Endothelial cell of umbilical vein (primary cell): ENCODE measurements around the gene TPMT. TPM values are rescaled to one million over a fixed set of nuclear protein-coding genes. Genes with fewer than 3 reads are reported as not detected.

Experiments used
- BruUV-seq: library from RNA; stranded (reverse); fragments of 400-500 nt; replicated peaks from 2 replicates; lab custom pipeline; 2021; lab: Mats Ljungman, UMichigan
- CTCF ChIA-PET: fragments of 300-600, 350-600 bp; sonication (Branson Sonifier 250); formaldehyde crosslinking; loops from one replicate; lab custom pipeline; 2021; ENCODE audit warnings: antibody characterized with exemption, inconsistent platforms; lab: Charles Lee
- POLR2A ChIA-PET: fragments of 300-600, 350-600 bp; sonication (Branson Sonifier 250); formaldehyde crosslinking; loops from one replicate; lab custom pipeline; 2021; ENCODE audit warnings: antibody characterized with exemption, inconsistent platforms; lab: Charles Lee
- DNase-seq: peaks from one replicate; pipeline ENCODE4 v3.0.0-alpha.2; 2011; ENCODE audit warnings: low read depth, low spot score
- FAIRE-seq: peaks from 2 replicates; lab custom pipeline; 2011; peaks lifted over from hg19 to GRCh38; lab: Jason Lieb, UNC
- H2AFZ ChIP-seq: 2 replicates; pipeline ENCODE4 v1.6.0; 2012; ENCODE audit warnings: low read depth, low read length, control low read depth, inconsistent platforms
- H3K27ac ChIP-seq: 2 replicates; pipeline ENCODE4 v1.5.1; 2011; ENCODE audit warnings: low read depth, mild to moderate bottlenecking, control low read depth, low read length, moderate library complexity; ENCODE audit not compliant: insufficient read depth
- H3K27me3 ChIP-seq, 2 experiments: 2 replicates each; pipeline versions ENCODE4 v1.6.0 to v1.6.1; 2011; ENCODE audit warnings: low read length in 2 of 2, mixed read lengths in 1 of 2; ENCODE audit not compliant: control insufficient read depth in 2 of 2, insufficient read depth in 2 of 2
- H3K36me3 ChIP-seq, 2 experiments: 2 replicates in 1 of 2; 3 replicates in 1 of 2; pipeline ENCODE4 v1.5.1; 2011; ENCODE audit warnings: low read length in 2 of 2, mild to moderate bottlenecking in 1 of 2, moderate library complexity in 1 of 2; ENCODE audit not compliant: control insufficient read depth in 2 of 2, insufficient read depth in 2 of 2; ENCODE audit errors: extremely low read depth in 1 of 2
- H3K4me1 ChIP-seq: 3 replicates; pipeline ENCODE4 v1.5.1; 2011; ENCODE audit warnings: mild to moderate bottlenecking, low read length; ENCODE audit not compliant: control insufficient read depth, insufficient read depth; ENCODE audit errors: extremely low read depth
- H3K4me2 ChIP-seq: 2 replicates; pipeline ENCODE4 v1.6.1; 2011; ENCODE audit warnings: low read length, control low read depth, mixed read lengths; ENCODE audit not compliant: insufficient read depth
- H3K4me3 ChIP-seq, 3 experiments: fragments of 200-600 bp in 1 of 3; sonication (generic), shearing (Covaris generic) in 1 of 3; replicated peaks in 1 of 3; 2 replicates each; pipeline ENCODE4 v1.5.1; 2011 to 2016; ENCODE audit warnings: control low read depth in 3 of 3, low read length in 3 of 3, mild to moderate bottlenecking in 2 of 3, inconsistent platforms in 1 of 3, low read depth in 1 of 3, moderate library complexity in 1 of 3; ENCODE audit not compliant: insufficient read depth in 1 of 3
- H3K79me2 ChIP-seq: 2 replicates; pipeline ENCODE4 v1.6.0; 2012; ENCODE audit warnings: low read length, inconsistent platforms; ENCODE audit not compliant: control insufficient read depth, insufficient read depth
- H3K9ac ChIP-seq: replicated peaks from 2 replicates; pipeline ENCODE3; 2011; ENCODE audit warnings: low read length, control low read depth; ENCODE audit not compliant: insufficient read depth; ENCODE audit errors: extremely low read depth
- H3K9me1 ChIP-seq: replicated peaks from 3 replicates; pipeline ENCODE4 v1.6.0; 2011; ENCODE audit warnings: mild to moderate bottlenecking, low read length; ENCODE audit not compliant: control insufficient read depth, insufficient read depth; ENCODE audit errors: extremely low read depth
- H3K9me3 ChIP-seq: replicated peaks from 2 replicates; pipeline ENCODE4 v1.5.1; 2012; ENCODE audit warnings: low read length, inconsistent platforms; ENCODE audit not compliant: control insufficient read depth, insufficient read depth
- H4K20me1 ChIP-seq: replicated peaks from 2 replicates; pipeline ENCODE3; 2011; ENCODE audit warnings: mild to moderate bottlenecking, low read length; ENCODE audit not compliant: control insufficient read depth, insufficient read depth; ENCODE audit errors: extremely low read depth
- CTCF ChIP-seq, 2 donors: IDR thresholded peaks; 1 replicate in 1 of 2; 2 replicates in 1 of 2; pipeline ENCODE4 v1.5.1; 2011; ENCODE audit warnings: low read length in 2 of 2, mild to moderate bottlenecking in 2 of 2, moderate library complexity in 2 of 2, control low read depth in 1 of 2, inconsistent platforms in 1 of 2, low read depth in 1 of 2; ENCODE audit not compliant: insufficient read depth in 1 of 2; ENCODE audit errors: extremely low read depth in 1 of 2
- EZH2 ChIP-seq: IDR thresholded peaks from 2 replicates; pipeline ENCODE4 v1.6.1; 2012; ENCODE audit warnings: borderline replicate concordance, low read depth, mild to moderate bottlenecking, moderate library complexity, low read length, inconsistent platforms; ENCODE audit not compliant: severe bottlenecking
- FOS ChIP-seq: IDR thresholded peaks from 2 replicates; pipeline ENCODE4 v1.6.1; 2011; ENCODE audit warnings: mild to moderate bottlenecking, low read length, moderate library complexity, borderline replicate concordance; ENCODE audit not compliant: insufficient read depth
- GATA2 ChIP-seq: IDR thresholded peaks from 2 replicates; pipeline ENCODE4 v1.7.0; 2011; ENCODE audit warnings: low read depth, mild to moderate bottlenecking, moderate library complexity, mixed read lengths, low read length; ENCODE audit not compliant: insufficient read length, insufficient read depth
- JUN ChIP-seq: IDR thresholded peaks from 2 replicates; pipeline ENCODE4 v1.6.1; 2011; ENCODE audit warnings: borderline replicate concordance, low read depth; ENCODE audit not compliant: insufficient read length, insufficient read depth
- MAX ChIP-seq: IDR thresholded peaks from 2 replicates; pipeline ENCODE4 v1.6.1; 2011; ENCODE audit not compliant: insufficient read depth, insufficient read length
- MYC ChIP-seq: IDR thresholded peaks from one replicate; pipeline ENCODE4 v1.6.1; 2011; ENCODE audit warnings: mild to moderate bottlenecking, low read depth, low read length
- POLR2A ChIP-seq: IDR thresholded peaks from 2 replicates; pipeline ENCODE4 v1.6.1; 2012; ENCODE audit warnings: low read depth, mild to moderate bottlenecking, control low read depth, low read length
- POLR2AphosphoS5 ChIP-seq: IDR thresholded peaks from 2 replicates; pipeline ENCODE4 v1.6.1; 2012; ENCODE audit warnings: low read depth, mild to moderate bottlenecking, control low read depth, low read length, moderate library complexity; ENCODE audit not compliant: insufficient read depth
- dilution Hi-C: fragments of 300-500 bp; cut with MboI; formaldehyde crosslinking; loops from one replicate; pipeline ENCODE4 v1.15.0; 2019; ENCODE audit warnings: low sequenced_read_pairs; ENCODE audit not compliant: extremely low pct_ligation_motif_present
- intact Hi-C: fragments of 100-400 bp; cut with micrococcal nuclease; formaldehyde crosslinking; loops from one replicate; pipeline ENCODE4 v1.10.0; 2022
- polyA plus RNA-seq, 4 experiments: library from polyadenylated mRNA; depleted of rRNA in 3 of 4; stranded (reverse) in 3 of 4; unstranded in 1 of 4; fragments of >200 nt; gene quantifications; 2 replicates each; pipeline versions ENCODE4 v1.2.1 to v1.2.3, GENCODE V29; 2011 to 2012; ENCODE audit warnings: missing spikeins in 1 of 4
- total RNA-seq: library from RNA; stranded (reverse); gene quantifications from 2 replicates; pipeline ENCODE4 v1.2.3, GENCODE V29; 2021

The TPMT gene
- total and polyA plus RNA-seq, 2 donors (not counting 3 experiments of a cell fraction or from before 2014, with no cell fraction given) = 6.5 to 11.1 TPM

- Histone ChIP-seq H3K4me1 (no peaks in the 10 kb centered on the region), H3K27ac (no peak overlapping the region), H3K36me3 (no peaks in the 10 kb centered on the region), H3K79me2 (no peaks in the 10 kb centered on the region), H3K4me3 (no peak overlapping the region), H2AFZ (no peak overlapping the region), H3K4me2 (no peak overlapping the region), H3K9me1 (no peaks in the 10 kb centered on the region), H3K9me3 (no peaks in the 10 kb centered on the region), H4K20me1 (no peaks in the 10 kb centered on the region), H3K27me3 (no peaks in the 10 kb centered on the region), H3K9ac (no peak overlapping the region)
- no TSS peak for BruUV-seq
- intact Hi-C loops = no loop called here
- ChIA-PET CTCF (no interaction called here), POLR2A (no interaction called here)
- TF ChIP-seq POLR2A (no peak), CTCF (IDR thresholded peaks at IDR 0.05; ENCODE audit: extremely low read depth in 1 of 2, insufficient read depth in 1 of 2, low read depth in 1 of 2, low read length in 2 of 2) (no peak)
- no peak for FAIRE-seq
- DNase-seq = no peak
- dilution Hi-C loops = no loop called here
These were observed 22.5 kb downstream of the TPMT start for GRCh38 chr6:18132346-18132745.

GRCh38 chr6:18126121-18126520, 28.8 kb downstream of the TPMT start:
- H3K27me3 ChIP-seq = no peaks in the 10 kb centered on the region
- H3K9me3 ChIP-seq = no peaks in the 10 kb centered on the region
- H4K20me1 ChIP-seq = no peaks in the 10 kb centered on the region
- no peak overlapping the region for H2AFZ ChIP-seq
- H3K4me1 ChIP-seq = peaks cover 5% of the 10 kb centered on the region
- no peak overlapping the region for H3K4me2 ChIP-seq
- intact Hi-C loops (no loop called here), dilution Hi-C loops (no loop called here)
- BruUV-seq = no TSS peak
- POLR2A ChIA-PET = no interaction called here
- H3K9ac ChIP-seq = no peak overlapping the region
- H3K9me1 ChIP-seq = no peaks in the 10 kb centered on the region
- TF ChIP-seq POLR2A (no peak), EZH2 (no peak), MAX (no peak), MYC (no peak), FOS (no peak), JUN (no peak), GATA2 (no peak), CTCF (IDR thresholded peaks at IDR 0.05; ENCODE audit: extremely low read depth in 1 of 2, insufficient read depth in 1 of 2, low read depth in 1 of 2, low read length in 2 of 2) (no peak), POLR2AphosphoS5 (no peak)
- H3K27ac ChIP-seq = no peak overlapping the region
- H3K79me2 ChIP-seq = no peaks in the 10 kb centered on the region
- no peak for DNase-seq
- no peak for FAIRE-seq
- no peak overlapping the region for H3K4me3 ChIP-seq
- no peaks in the 10 kb centered on the region for H3K36me3 ChIP-seq
- CTCF ChIA-PET = no interaction called here
